GM12873 (cell line): ENCODE measurements around the gene C6orf136.

Source experiments
- CTCF ChIP-seq: IDR thresholded peaks from 2 replicates; pipeline ENCODE4 v1.5.1; 2012; ENCODE audit warnings: low read depth, mild to moderate bottlenecking, moderate library complexity, low read length, control low read depth; ENCODE audit not compliant: insufficient read depth; ENCODE audit errors: missing control alignments

C6orf136 gene

GRCh38 chr6:30617565-30618269 is 29.2 kb upstream of the C6orf136 start, which contains the start of gene MRPS18B:
Gene MRPS18B, plus strand, starts transcription at chr6:30617840. Its CDS starts 26 bp downstream, at chr6:30617866.
- no peak for TF ChIP-seq CTCF

GRCh38 chr6:30618270-30618797 is 28.6 kb upstream of the C6orf136 start:
- TF ChIP-seq CTCF: no peak

- TF ChIP-seq CTCF: no peak
Observed at GRCh38 chr6:30619561-30619960, 27.4 kb upstream of the C6orf136 start.

GRCh38 chr6:30625511-30625910 is 21.4 kb upstream of the C6orf136 start:
- TF ChIP-seq CTCF: no peak

- peak; percentile 52 for TF ChIP-seq CTCF
Observed at GRCh38 chr6:30626484-30627366, 20.2 kb upstream of the C6orf136 start, which contains the start of gene ATAT1. Gene ATAT1, plus strand, starts transcription at chr6:30626874.

- no peak for TF ChIP-seq CTCF
Observed at GRCh38 chr6:30635834-30636233, 11.1 kb upstream of the C6orf136 start.

GRCh38 chr6:30640481-30640880 is 6.5 kb upstream of the C6orf136 start:
- no peak for TF ChIP-seq CTCF
